Fibroblast of lung (primary cell): Measurements from ENCODE around the gene TMPRSS13.
"Not testable (repeated sequence)": the region's sequence is repeated elsewhere in the genome, so short reads cannot be mapped to it uniquely, and the experiment has no call there.

ENCODE experiments used
- CTCF ChIP-seq, 2 donors: IDR thresholded peaks in 1 of 2; conservative IDR thresholded peaks in 1 of 2; 1 replicate in 1 of 2; 2 replicates in 1 of 2; pipeline ENCODE4 v1.5.1; 2011 to 2012; ENCODE audit warnings: low read length in 2 of 2, control low read depth in 1 of 2, inconsistent platforms in 1 of 2, low read depth in 1 of 2, mild to moderate bottlenecking in 1 of 2
- EZH2 ChIP-seq: IDR thresholded peaks from 2 replicates; pipeline ENCODE4 v1.5.1; 2012; ENCODE audit warnings: low read length, control low read depth, mild to moderate bottlenecking; ENCODE audit errors: missing control alignments

GRCh38 chr11:117978291-117978910, 49.2 kb upstream of the TMPRSS13 start:
- not testable (repeated sequence) for TF ChIP-seq EZH2; CTCF (conservative IDR thresholded peaks at IDR 0.05 in 1 of 2, IDR thresholded peaks at IDR 0.05 in 1 of 2; ENCODE audit: low read depth in 1 of 2, low read length in 2 of 2)
